Loucy (cell line): ENCODE results near the gene ZNF280C.

Experiments
- H2AFZ ChIP-seq: fragments of 200-600 bp; sonication (generic); 2 replicates; pipeline ENCODE4 v1.6.0; 2016; ENCODE audit warnings: antibody characterized with exemption, mild to moderate bottlenecking, low read length, moderate library complexity
- H3F3A ChIP-seq: fragments of 200-600 bp; 2 replicates; pipeline ENCODE4 v1.6.0; 2016; ENCODE audit warnings: antibody characterized with exemption, low read depth, mild to moderate bottlenecking
- H3K27me3 ChIP-seq: fragments of 200-600 bp; sonication (generic); 2 replicates; pipeline ENCODE4 v1.6.1; 2014; ENCODE audit warnings: low read length, mild to moderate bottlenecking; ENCODE audit not compliant: insufficient read depth, poor library complexity, severe bottlenecking
- H3K36me3 ChIP-seq: fragments of 200-600 bp; sonication (generic); 2 replicates; pipeline ENCODE4 v1.6.1; 2016; ENCODE audit warnings: low read length; ENCODE audit not compliant: insufficient read depth
- H3K4me1 ChIP-seq: fragments of 200-600 bp; sonication (generic); 2 replicates; pipeline ENCODE4 v1.5.1; 2014; ENCODE audit warnings: low read length, mild to moderate bottlenecking; ENCODE audit not compliant: insufficient read depth, poor library complexity, severe bottlenecking
- H3K4me2 ChIP-seq: fragments of 200-600 bp; sonication (generic); 2 replicates; pipeline ENCODE4 v1.6.0; 2014; ENCODE audit warnings: antibody characterized with exemption, low read length, low read depth, mild to moderate bottlenecking; ENCODE audit not compliant: poor library complexity, severe bottlenecking
- H3K4me3 ChIP-seq: fragments of 200-600 bp; sonication (generic); 2 replicates; pipeline ENCODE4 v1.5.1; 2014; ENCODE audit warnings: low read length, mild to moderate bottlenecking, mixed read lengths; ENCODE audit not compliant: poor library complexity, severe bottlenecking
- H3K79me2 ChIP-seq: fragments of 200-600 bp; sonication (generic); 2 replicates; pipeline ENCODE4 v1.6.1; 2014; ENCODE audit warnings: low read length; ENCODE audit not compliant: insufficient read depth
- H3K9ac ChIP-seq: fragments of 200-600 bp; sonication (generic); 2 replicates; pipeline ENCODE4 v1.6.0; 2014; ENCODE audit warnings: mild to moderate bottlenecking, low read depth, low read length, moderate library complexity; ENCODE audit not compliant: poor library complexity, severe bottlenecking
- H3K9me2 ChIP-seq: fragments of 200-600 bp; sonication (generic); replicated peaks from 2 replicates; pipeline ENCODE4 v1.6.1; 2016; ENCODE audit warnings: low read depth, low read length, mixed read lengths
- H3K9me3 ChIP-seq: fragments of 200-600 bp; sonication (generic); 2 replicates; pipeline ENCODE4 v1.6.1; 2014; ENCODE audit warnings: mild to moderate bottlenecking, antibody characterized with exemption, low read length, low read depth; ENCODE audit not compliant: insufficient read depth
- H4K20me1 ChIP-seq: fragments of 200-600 bp; sonication (generic); 2 replicates; pipeline ENCODE4 v1.6.0; 2014; ENCODE audit warnings: antibody characterized with exemption, low read length, mild to moderate bottlenecking; ENCODE audit not compliant: insufficient read depth, poor library complexity, severe bottlenecking
- EZH2phosphoT487 ChIP-seq: fragments of 200-600 bp; IDR thresholded peaks from 2 replicates; pipeline ENCODE4 v1.6.1; 2018; ENCODE audit warnings: antibody characterized with exemption, mild to moderate bottlenecking, moderate library complexity, borderline replicate concordance
- TF ChIP-seq, protein P1 (sequence below): fragments of 200-600 bp; sonication (generic); conservative IDR thresholded peaks from 2 replicates; pipeline ENCODE4 v1.5.1; 2014; ENCODE audit warnings: mild to moderate bottlenecking, antibody characterized with exemption, low read length

Gene ZNF280C

DNA sequence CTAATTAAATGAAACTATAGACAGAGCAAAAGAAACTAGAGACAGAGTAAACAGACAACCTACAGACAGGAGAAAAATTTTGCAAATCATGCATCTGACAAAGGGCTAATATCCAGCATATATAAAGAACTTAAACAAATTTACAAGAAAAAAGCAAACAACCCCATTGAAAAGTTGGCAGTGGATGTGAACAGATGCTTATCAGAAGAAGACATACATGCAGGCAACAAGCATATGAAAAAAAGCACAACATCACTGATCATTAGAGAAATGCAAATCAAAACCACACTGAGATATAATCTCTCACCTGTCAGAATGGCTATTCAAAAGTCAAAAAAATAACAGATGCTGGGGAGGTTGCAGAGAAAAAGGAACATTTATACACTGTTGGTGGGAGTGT, 14.8 kb downstream of the ZNF280C start:
- H3K27me3 ChIP-seq, result no peaks in the 10 kb centered on the region
- no peak overlapping the region for H3K9ac ChIP-seq
- no peaks in the 10 kb centered on the region for H3K36me3 ChIP-seq
- no peaks in the 10 kb centered on the region; the same call in 1 of the 2 replicates for H3K79me2 ChIP-seq
- no peaks in the 10 kb centered on the region for H3K9me3 ChIP-seq
- no peaks in the 10 kb centered on the region for H3K4me1 ChIP-seq
- TF ChIP-seq, protein P1, sequence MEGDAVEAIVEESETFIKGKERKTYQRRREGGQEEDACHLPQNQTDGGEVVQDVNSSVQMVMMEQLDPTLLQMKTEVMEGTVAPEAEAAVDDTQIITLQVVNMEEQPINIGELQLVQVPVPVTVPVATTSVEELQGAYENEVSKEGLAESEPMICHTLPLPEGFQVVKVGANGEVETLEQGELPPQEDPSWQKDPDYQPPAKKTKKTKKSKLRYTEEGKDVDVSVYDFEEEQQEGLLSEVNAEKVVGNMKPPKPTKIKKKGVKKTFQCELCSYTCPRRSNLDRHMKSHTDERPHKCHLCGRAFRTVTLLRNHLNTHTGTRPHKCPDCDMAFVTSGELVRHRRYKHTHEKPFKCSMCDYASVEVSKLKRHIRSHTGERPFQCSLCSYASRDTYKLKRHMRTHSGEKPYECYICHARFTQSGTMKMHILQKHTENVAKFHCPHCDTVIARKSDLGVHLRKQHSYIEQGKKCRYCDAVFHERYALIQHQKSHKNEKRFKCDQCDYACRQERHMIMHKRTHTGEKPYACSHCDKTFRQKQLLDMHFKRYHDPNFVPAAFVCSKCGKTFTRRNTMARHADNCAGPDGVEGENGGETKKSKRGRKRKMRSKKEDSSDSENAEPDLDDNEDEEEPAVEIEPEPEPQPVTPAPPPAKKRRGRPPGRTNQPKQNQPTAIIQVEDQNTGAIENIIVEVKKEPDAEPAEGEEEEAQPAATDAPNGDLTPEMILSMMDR, result no peak
- no peak for TF ChIP-seq EZH2phosphoT487
- no peak overlapping the region for H3K4me3 ChIP-seq
- no peak overlapping the region for H2AFZ ChIP-seq
- H4K20me1 ChIP-seq, result no peaks in the 10 kb centered on the region
- H3K4me2 ChIP-seq, result no peak overlapping the region
- no peaks in the 10 kb centered on the region for H3K9me2 ChIP-seq
- H3F3A ChIP-seq, result no peaks in the 10 kb centered on the region

DNA sequence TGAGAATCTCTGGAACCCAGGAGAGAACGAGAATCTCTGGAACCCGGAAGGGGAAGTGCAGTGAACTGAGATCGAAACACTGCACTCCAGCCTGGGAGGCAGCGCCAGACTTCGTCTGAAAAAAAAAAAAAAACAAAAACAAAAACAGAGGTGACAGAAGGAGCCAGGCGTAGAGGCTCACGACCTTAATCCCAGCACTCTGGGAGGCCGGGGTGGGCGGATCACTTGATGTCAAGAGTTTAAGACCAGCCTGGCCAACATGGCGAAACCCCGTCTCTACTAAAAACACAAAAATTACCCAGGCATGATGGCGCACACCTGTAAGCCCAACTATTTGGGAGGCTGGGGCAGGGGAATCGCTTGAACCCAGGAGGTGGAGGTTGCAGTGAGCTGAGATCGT, 17.0 kb downstream of the ZNF280C start:
- Histone ChIP-seq H3K4me1 (no peaks in the 10 kb centered on the region), H3K9me3 (no peaks in the 10 kb centered on the region), H3K27me3 (no peaks in the 10 kb centered on the region), H2AFZ (no peak overlapping the region), H3K9ac (no peak overlapping the region), H3K79me2 (no peaks in the 10 kb centered on the region; the same call in 1 of the 2 replicates), H3F3A (no peaks in the 10 kb centered on the region), H3K4me3 (no peak overlapping the region), H3K9me2 (no peaks in the 10 kb centered on the region), H3K36me3 (no peaks in the 10 kb centered on the region; the same call in 1 of the 2 replicates), H4K20me1 (no peaks in the 10 kb centered on the region), H3K4me2 (no peak overlapping the region)
- TF ChIP-seq, protein P1, result no peak
- no peak for TF ChIP-seq EZH2phosphoT487

DNA sequence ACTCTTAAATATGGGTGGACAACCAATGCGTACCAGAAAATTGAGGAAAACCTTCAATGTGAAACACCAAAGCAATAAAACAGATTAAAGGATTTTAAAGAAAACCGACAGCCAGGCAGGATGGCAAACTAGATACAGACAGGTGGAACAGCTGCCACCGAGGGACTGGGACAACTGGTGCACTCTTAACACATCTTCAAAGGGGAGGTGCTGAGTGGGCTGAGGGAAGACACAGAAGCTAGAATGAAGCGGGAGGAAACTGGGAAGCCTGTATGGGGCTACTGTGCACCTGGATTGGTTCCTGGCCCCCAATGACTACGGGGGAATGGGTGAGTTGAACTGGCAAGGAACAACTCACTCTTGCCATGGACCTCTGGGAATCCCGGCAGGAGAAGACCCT, 20.7 kb downstream of the ZNF280C start:
- Histone ChIP-seq H3K9ac (no peak overlapping the region), H3K27me3 (no peaks in the 10 kb centered on the region), H3K4me3 (no peak overlapping the region), H3K9me3 (no peaks in the 10 kb centered on the region), H3F3A (no peaks in the 10 kb centered on the region), H3K79me2 (no peaks in the 10 kb centered on the region; the same call in 1 of the 2 replicates), H3K4me1 (no peaks in the 10 kb centered on the region), H3K36me3 (peaks cover 8% of the 10 kb centered on the region; the same call in 1 of the 2 replicates), H4K20me1 (no peaks in the 10 kb centered on the region), H3K9me2 (no peaks in the 10 kb centered on the region), H3K4me2 (no peak overlapping the region), H2AFZ (no peak overlapping the region)
- TF ChIP-seq, protein P1, result no peak
- TF ChIP-seq EZH2phosphoT487, result no peak
